ENCODE data around the gene BOLA3.
A peak's percentile ranks its signal among the peaks of the same experiment; 100 is the strongest.
"Not testable (repeated sequence)": the region's sequence is repeated elsewhere in the genome, so short reads cannot be mapped to it uniquely, and the experiment has no call there.

Gene BOLA3

DNA sequence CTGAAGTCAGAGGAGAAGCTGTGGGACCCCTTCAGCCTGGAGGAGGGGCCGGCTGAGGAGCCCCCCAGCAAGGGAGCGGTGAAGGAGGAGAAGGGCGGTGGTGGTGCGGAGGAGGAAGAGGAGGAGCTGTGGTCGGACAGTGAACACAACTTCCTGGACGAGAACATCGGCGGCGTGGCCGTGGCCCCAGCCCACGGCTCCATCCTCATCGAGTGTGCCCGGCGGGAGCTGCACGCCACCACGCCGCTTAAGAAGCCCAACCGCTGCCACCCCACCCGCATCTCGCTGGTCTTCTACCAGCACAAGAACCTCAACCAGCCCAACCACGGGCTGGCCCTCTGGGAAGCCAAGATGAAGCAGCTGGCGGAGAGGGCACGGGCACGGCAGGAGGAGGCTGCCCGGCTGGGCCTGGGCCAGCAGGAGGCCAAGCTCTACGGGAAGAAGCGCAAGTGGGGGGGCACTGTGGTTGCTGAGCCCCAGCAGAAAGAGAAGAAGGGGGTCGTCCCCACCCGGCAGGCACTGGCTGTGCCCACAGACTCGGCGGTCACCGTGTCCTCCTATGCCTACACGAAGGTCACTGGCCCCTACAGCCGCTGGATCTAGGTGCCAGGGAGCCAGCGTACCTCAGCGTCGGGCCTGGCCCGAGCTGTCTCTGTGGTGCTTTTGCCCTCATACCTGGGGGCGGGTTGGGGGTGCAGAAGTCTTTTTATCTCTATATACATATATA lies 46.0 kb downstream of the BOLA3 start:
- no peak for DNase-seq

DNA sequence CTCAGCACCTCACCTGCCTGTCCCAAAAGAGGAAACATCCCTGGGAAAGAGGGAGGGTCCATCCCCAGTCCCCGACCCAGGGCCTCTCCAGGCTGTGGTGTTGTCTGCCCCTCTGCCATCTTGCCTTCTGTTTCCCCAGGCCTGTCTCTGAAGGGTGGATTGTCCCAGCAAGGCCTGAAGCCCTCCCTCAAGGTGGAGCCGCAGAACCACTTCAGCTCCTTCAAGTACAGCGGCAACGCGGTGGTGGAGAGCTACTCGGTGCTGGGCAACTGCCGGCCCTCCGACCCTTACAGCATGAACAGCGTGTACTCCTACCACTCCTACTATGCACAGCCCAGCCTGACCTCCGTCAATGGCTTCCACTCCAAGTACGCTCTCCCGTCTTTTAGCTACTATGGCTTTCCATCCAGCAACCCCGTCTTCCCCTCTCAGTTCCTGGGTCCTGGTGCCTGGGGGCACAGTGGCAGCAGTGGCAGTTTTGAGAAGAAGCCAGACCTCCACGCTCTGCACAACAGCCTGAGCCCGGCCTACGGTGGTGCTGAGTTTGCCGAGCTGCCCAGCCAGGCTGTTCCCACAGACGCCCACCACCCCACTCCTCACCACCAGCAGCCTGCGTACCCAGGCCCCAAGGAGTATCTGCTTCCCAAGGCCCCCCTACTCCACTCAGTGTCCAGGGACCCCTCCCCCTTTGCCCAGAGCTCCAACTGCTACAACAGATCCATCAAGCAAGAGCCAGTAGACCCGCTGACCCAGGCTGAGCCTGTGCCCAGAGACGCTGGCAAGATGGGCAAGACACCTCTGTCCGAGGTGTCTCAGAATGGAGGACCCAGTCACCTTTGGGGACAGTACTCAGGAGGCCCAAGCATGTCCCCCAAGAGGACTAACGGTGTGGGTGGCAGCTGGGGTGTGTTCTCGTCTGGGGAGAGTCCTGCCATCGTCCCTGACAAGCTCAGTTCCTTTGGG lies 47.2 kb downstream of the BOLA3 start:
- DNase-seq: no peak

DNA sequence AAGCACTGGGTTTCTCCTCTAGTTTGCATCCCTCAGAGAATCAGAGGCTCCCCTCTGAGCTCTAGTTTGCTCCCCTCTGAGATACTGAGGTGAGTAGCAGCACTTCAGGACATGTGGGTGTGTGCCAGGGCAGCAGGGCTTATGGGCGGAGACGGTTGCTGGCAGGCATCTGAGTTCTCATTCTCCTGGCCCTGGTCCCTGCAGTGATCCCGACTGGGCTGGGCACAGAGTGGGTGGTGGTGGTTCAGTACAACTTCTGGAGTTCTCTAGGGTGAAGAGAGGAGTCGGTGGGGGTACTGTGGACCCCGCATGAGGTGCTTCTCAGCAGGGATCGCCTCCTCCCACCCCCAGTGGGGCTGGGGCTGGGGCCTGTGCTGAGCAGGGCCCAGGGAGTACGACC lies 47.9 kb downstream of the BOLA3 start:
- DNase-seq: no peak

DNA sequence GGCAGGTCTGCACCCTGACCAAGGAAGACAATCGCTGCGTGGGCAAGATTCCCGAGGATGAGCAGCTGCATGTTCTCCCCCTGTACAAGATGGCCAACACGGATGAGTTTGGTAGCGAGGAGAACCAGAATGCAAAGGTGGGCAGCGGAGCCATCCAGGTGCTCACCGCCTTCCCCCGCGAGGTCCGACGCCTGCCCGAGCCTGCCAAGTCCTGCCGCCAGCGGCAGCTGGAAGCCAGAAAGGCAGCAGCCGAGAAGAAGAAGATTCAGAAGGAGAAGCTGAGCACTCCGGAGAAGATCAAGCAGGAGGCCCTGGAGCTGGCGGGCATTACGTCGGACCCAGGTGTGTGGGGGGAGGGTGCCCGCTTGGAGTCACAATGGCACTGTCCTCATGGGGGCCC lies 48.4 kb downstream of the BOLA3 start:
- no peak for DNase-seq

DNA sequence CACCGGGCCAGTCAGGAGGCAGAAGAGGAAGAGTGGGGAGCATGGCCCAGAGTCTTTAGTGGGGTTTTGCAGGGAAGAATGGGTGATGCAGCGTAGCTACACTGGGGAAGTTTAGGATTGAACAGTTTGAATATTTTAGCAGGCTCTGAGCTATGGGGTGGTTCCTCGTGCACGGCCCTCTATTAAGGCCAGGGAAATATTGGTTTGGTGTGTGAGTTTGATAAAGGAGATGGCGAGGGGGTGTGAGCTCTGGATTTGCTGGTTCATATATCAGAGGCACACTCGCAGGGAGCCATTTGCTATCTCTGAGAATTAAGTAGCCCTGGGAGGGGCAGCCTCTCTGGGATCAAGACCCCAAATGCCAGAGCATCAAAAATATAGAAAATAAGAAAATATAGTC lies 50.1 kb downstream of the BOLA3 start:
- no peak for DNase-seq

DNA sequence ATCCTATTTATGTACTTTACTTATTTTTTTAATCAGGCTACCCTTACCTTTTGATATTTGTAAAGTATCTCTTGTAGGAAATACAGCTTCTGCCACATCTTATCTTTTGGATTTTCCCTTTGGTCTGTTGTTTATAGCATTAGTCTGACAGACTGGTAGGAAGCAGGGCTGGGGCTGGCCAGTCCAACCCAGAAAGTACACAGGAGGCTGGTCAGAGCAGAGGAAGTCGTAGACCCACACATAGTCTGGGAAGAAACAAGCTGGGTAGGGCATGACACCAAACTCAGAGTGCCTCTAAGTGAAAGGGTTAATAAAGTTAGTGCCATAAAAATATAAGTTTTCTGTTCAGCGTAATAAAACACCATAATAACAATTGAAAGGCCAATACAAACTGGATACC lies 51.7 kb downstream of the BOLA3 start:
- DNase-seq: no peak

DNA sequence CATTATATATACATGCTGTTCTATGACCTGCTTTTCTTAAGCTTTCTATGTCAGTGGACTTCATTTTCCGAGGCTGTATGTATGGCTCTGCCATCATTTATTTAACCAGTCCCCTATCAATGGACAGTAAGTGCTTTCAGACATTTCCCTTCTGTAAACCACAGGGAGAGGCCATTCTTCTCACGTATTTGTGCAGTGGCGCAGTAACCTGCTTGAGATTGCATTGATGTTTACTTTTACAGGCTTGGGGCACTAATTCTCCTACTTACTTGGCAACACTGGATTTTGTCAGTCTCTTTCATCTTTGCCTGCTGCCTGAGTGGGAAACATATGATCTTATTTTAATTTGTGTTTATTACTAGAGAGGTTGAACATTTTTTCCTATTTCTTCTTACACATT lies 52.1 kb downstream of the BOLA3 start:
- DNase-seq: no peak

DNA sequence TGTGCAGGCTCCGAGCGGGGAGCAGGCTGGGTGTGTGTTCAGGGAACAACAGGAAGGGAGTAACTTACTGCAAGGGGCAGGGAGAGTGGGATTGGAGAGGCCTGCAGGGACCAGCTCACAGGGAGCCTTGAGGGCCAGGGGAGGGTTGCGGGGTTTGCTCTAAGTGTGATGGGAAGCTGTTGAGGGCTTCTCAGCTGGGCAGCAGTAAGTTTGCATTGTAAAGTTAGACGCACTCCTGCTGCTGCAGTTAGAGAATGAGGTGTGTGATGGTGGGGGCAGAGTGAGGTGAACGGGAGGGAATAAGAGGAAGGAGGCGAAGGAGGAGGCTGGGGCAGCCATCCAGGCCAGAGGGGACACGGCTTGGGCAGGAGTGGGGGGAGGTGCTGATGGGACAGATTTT lies 53.4 kb downstream of the BOLA3 start:
- DNase-seq: no peak

DNA sequence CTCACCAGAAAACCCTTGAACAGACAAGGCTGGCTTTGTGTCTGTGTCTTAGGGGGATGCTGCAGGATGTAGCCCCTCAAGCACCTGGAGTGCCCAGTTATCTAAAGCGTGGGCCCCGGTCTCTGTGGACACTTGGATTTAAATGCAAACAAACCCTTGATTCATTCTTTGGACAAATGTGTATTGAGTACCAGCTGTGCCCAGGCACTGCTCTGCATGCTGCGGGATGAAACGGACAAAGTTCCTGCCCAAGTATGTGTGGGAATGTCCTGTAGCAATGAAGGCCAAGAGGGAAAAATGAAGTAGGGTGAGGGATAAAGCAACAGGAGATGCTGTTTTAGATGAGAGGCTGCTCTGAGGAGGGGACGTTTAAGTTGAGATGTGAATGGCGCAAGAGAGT lies 53.9 kb downstream of the BOLA3 start:
- DNase-seq: no peak

DNA sequence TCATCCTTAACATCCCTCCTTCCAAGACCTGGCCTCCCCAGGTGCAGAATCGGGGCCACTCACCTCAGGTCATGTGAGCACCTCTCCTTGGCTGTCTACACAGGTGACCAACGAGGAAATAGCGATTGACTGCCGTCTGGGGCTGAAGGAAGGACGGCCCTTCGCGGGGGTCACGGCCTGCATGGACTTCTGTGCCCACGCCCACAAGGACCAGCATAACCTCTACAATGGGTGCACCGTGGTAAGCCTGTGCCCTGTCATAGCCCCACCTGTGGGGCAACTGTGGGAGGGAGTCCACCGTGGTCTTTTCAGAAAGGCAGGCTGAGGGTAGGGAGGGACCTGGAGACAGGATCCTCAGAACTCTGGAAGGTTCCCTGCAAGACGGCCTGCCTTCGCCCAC lies 54.3 kb downstream of the BOLA3 start:
- no peak for DNase-seq

DNA sequence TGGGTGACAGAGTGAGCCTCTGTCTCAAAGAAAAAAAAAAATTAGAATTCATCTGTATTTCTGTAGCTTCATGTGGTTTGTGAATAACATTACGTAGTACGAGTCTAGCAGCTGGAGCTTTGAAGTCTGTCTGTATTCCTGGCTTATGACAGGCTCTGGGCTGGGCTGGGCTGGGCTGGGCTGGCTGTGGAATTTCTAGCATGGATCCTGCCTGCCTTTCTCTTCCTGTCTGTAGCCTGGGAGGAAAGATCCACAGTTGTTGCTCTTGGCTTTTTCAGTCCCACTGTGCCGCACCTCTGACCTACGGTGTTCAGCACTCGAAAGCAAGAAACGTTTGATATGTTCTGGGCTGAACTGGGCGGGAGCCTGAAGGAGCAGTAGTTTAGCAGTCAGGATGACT lies 55.4 kb downstream of the BOLA3 start:
- DNase-seq: peak; percentile 24

DNA sequence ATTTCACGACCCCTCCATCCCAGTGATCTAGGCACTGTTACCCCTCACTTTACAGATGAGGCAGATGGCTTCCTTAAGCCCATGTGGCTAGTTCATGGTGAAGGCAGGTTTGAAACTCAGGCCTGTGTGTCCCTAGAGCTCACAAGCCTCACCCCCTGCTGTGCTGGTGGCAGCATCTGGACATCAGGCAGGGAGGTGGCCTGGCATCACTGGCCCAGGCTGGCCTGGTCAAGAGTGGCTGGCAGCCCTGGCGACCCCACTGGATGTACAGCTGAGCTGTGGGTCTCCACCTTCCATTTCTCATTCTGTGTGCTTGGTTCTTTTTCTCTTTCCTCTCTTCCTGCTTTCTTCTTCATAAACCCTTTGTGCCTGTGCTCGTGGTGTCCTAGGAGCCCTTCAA lies 56.3 kb downstream of the BOLA3 start:
- no peak for DNase-seq

DNA sequence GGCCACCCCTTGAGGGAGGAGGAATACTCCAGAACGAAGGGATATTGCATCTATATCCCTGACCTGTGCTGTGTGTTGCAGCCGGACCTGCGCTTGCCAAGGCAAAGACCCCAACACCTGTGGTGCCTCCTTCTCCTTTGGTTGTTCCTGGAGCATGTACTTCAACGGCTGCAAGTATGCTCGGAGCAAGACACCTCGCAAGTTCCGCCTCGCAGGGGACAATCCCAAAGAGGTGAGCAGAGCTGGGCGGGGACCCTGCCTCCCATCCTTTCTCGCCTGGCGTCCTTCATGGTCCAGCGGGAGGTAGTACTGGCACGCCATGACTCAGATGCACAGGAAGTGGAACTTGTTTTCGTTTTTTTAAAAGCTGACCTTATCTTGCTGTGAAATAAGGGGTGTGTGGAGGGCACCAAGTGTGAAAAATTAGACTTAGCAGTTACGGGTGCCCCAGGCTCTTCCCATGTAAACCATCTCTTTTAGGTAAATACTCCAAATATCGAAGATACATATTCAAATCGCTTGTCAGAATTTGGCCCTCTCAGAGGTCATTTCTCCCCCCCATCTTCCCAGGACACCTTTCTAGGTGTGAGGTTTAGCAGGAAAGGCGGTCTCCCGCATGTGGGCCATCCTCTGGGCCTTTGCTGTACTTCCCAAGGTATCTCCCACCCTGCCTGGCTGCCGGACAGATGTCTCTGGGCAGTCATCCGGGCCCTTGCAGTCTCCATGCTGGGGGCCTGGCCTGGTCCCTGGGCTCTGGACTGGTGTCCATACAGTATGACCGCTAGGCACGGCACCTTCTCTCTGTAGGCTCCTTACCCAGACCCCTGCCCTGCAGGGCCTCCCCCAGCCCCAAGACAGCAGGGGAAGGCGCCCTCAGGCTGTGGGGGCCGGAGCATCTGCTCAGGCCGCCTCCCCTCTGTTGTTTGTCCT lies 57.6 kb downstream of the BOLA3 start:
- DNase-seq: no peak

DNA sequence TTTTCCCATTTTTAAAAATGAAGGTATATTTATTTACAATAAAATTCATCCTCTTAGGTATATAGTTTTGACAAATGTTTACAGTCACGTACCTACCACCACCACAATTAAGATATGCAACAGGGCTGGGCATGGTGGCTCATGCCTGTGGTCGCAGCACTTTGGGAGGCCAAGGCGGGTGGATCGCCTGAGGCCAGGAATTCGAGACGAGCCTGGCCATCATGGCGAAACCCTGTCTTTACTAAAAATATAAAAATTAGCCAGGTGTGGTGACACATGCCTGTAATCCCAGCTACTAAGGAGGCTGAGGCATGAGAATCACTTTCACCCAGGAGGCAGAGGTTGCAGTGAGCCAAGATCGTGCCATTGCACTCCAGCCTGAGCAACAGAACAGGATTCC lies 59.0 kb downstream of the BOLA3 start:
- not testable (repeated sequence) for DNase-seq

DNA sequence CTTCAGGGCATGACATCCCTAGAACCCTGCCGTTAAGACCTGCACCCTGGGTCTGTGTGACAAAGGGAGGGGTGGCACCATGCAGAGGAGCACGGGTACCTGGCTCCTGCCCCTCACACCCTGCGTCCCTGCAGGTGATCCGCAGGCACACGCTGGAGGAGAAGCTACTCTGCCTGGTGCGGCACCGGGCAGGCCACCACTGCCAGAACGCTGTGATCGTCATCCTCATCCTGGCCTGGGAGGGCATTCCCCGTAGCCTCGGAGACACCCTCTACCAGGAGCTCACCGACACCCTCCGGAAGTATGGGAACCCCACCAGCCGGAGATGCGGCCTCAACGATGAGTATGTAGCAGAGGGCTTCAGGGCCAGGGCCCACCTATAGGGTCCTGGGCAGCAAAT lies 60.0 kb downstream of the BOLA3 start:
- no peak for DNase-seq

DNA sequence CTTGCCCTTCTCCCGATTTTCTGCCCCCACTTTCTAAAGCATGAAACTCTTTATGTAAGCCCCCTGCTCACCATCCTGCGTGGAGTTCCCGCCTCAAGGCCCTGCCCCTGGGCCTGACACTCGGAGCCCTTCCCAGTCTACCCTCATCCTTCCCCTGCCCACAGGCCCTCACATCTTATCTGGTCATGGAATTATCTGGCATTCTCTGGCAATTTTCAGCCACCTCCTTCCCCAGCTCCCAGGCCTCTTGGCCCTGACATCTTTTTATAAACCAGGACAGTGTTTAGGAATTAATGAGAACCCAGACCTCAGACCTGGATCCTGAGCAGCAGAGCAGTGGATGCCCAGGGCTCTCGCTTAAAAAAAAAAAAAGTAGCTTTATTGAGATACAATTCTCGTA lies 61.7 kb downstream of the BOLA3 start:
- no peak for DNase-seq
